Measurements from ENCODE around the gene SYNPO2.
"Not testable (repeated sequence)": the region's sequence is repeated elsewhere in the genome, so short reads cannot be mapped to it uniquely, and the experiment has no call there.

The SYNPO2 gene

DNA sequence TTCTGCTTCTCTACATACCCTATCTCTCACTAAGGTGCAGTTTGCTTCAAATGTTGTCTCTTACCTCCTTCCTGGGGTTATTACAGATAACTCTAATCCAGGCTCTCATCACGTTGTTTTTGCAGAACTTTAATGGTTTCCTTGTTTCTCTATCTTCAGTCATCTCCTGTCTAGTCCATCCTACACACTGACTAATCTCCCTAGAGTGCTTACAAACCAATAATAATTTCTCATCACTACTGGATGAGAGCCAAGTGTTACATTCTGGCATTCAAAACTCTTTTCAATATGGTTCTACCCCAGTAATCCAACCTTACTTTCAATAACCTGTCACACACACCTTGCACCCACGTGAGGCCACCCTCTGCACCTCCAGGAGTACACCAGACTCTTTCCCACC lies 86.1 kb downstream of the SYNPO2 start:
- no peaks in the 10 kb centered on the region for H3K27me3 ChIP-seq
- no peaks in the 10 kb centered on the region for H3K9me3 ChIP-seq
- H3K27ac ChIP-seq, result peak overlapping the region; percentile 65 to 87
- TF ChIP-seq, protein P1, sequence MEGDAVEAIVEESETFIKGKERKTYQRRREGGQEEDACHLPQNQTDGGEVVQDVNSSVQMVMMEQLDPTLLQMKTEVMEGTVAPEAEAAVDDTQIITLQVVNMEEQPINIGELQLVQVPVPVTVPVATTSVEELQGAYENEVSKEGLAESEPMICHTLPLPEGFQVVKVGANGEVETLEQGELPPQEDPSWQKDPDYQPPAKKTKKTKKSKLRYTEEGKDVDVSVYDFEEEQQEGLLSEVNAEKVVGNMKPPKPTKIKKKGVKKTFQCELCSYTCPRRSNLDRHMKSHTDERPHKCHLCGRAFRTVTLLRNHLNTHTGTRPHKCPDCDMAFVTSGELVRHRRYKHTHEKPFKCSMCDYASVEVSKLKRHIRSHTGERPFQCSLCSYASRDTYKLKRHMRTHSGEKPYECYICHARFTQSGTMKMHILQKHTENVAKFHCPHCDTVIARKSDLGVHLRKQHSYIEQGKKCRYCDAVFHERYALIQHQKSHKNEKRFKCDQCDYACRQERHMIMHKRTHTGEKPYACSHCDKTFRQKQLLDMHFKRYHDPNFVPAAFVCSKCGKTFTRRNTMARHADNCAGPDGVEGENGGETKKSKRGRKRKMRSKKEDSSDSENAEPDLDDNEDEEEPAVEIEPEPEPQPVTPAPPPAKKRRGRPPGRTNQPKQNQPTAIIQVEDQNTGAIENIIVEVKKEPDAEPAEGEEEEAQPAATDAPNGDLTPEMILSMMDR (IDR thresholded peaks at IDR 0.05), result no peak
- H3K4me1 ChIP-seq, result peaks cover 0 to 93% (median 42%) of the 10 kb centered on the region in 4 donors
- H3K4me3 ChIP-seq, result no peak overlapping the region
- intact Hi-C loops (cut with DNase I; ENCODE audit: low total_unique reads), result loop anchor here (5.0 kb wide), 2 partner anchors 232 to 238 kb away; partner anchors contain the start of gene USP53
- H3K36me3 ChIP-seq, result peaks cover 0 to 3% (median 0%) of the 10 kb centered on the region in 3 donors
- no peak for DNase-seq

DNA sequence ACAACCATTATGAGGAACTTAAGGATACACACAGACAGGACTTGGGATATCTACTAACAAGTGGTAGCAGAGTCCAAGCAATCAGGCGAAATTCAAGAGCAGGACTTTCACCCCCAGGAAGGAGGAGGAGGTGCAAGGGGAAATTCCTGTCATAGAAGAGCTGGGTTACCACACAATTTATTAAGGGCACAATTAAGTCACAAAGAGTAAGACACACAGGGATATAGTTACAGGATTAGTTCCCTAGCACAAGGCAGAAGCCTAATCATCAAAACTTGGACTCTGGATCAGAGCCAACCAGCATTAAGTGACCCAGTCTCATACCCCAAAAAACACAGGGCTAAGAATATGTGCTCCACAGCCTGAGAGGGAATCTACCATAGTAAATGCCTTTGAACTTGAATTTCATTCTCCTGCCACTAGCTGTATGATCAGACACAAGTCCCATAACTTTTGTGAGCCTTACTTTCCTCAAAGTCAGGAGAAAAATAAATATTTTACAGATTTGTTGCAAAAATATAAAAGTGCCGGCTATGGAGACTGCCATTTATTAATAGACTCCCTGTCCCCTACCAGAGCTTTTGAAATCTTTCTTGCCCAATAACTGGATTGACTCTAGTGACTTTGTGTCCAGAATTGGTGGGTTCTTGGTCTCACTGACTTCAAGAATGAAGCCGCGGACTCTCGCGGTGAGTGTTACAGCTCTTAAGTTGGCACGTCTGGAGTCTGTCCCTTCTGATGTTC lies 87.0 kb downstream of the SYNPO2 start:
- Histone ChIP-seq H3K27me3 (no peaks in the 10 kb centered on the region), H3K36me3 (peaks cover 0 to 3% (median 0%) of the 10 kb centered on the region in 3 donors), H3K4me1 (peaks cover 0 to 93% (median 47%) of the 10 kb centered on the region in 4 donors), H3K4me3 (no peak overlapping the region), H3K27ac (peak overlapping the region; percentile 65 to 87), H3K9me3 (no peaks in the 10 kb centered on the region)
- no peak for DNase-seq
- TF ChIP-seq, protein P1 (IDR thresholded peaks at IDR 0.05), result no peak
- intact Hi-C loops (cut with DNase I; ENCODE audit: low total_unique reads), result loop anchor here (5.0 kb wide), 1 partner anchor 237 kb away; the partner anchor contains the start of gene USP53

- H3K27ac ChIP-seq, result peak overlapping the region in 1 of 2 donors; percentile 87
Measured at GRCh38 chr4:118976193-118976560, 87.5 kb downstream of the SYNPO2 start.

DNA sequence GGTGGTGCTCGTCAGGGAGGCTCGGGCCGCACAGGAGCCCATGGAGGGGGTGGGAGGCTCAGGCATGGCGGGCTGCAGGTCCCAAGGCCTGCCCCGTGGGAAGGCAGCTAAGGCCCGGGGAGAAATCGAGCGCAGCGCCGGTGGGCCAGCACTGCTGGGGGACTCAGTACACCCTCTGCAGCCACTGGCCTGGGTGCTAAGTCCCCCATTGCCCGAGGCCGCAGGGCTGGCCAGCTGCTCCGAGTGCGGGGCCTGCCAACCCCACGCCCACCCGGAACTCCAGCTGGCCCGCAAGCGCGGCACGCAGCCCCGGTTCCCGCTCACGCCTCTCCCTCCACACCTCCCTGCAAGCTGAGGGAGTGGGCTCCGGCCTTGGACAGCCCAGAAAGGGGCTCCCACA lies 88.4 kb downstream of the SYNPO2 start:
- not testable (repeated sequence) for DNase-seq, H3K27me3 ChIP-seq, H3K4me3 ChIP-seq, H3K36me3 ChIP-seq, H3K9me3 ChIP-seq
- Histone ChIP-seq H3K4me1 (peaks cover 0 to 93% (median 52%) of the 10 kb centered on the region in 4 donors), H3K27ac (peak overlapping the region in 1 of 2 donors; percentile 22)
- intact Hi-C loops (cut with DNase I; ENCODE audit: low total_unique reads), result loop anchor here (5.0 kb wide), 1 partner anchor 235 kb away; the partner anchor contains the start of gene USP53

More at GRCh38 chr4:118976193-118976560, 87.5 kb downstream of the SYNPO2 start:
- not testable (repeated sequence) for H3K9me3 ChIP-seq, H3K27me3 ChIP-seq, DNase-seq, H3K36me3 ChIP-seq, H3K4me3 ChIP-seq
- H3K4me1 ChIP-seq, result peaks cover 0 to 93% (median 50%) of the 10 kb centered on the region in 4 donors
- intact Hi-C loops (cut with DNase I; ENCODE audit: low total_unique reads), result loop anchor here (5.0 kb wide), 1 partner anchor 236 kb away; the partner anchor contains the start of gene USP53

DNA sequence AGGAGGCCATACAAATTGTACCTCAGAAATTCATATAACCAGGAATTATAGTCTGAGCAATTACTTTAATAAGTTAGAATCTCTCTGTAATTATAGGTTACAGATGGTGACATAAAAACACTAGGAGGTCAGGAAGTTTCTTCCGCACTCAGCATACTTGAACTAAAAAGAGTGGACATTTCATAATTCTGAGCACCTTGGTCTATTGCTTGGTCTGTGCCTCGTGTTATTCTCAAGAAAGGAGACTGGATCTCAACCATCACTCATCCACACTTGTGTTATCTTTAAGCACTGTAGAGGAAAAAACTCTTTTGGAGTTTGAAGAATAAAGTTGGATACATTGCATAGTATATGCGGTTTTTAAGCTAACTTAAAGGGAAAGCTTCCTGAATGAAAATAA lies 91.1 kb downstream of the SYNPO2 start:
- H3K27ac ChIP-seq, result peak overlapping the region; percentile 86
- TF ChIP-seq, protein P1 (IDR thresholded peaks at IDR 0.05), result no peak
- peaks cover 0 to 93% (median 56%) of the 10 kb centered on the region in 4 donors for H3K4me1 ChIP-seq
- H3K36me3 ChIP-seq, result peaks cover 0 to 3% (median 0%) of the 10 kb centered on the region in 3 donors
- H3K4me3 ChIP-seq, result no peak overlapping the region
- DNase-seq, result no peak
- intact Hi-C loops (cut with DNase I; ENCODE audit: low total_unique reads), result loop anchor here (5.0 to 10.0 kb wide), 4 partner anchors 63 to 755 kb away; partner anchors contain the start of gene USP53
- H3K27me3 ChIP-seq, result no peaks in the 10 kb centered on the region
- H3K9me3 ChIP-seq, result no peaks in the 10 kb centered on the region

GRCh38 chr4:118981171-118981838 lies 92.7 kb downstream of the SYNPO2 start:
- DNase-seq, result no peak
- TF ChIP-seq, protein P1 (IDR thresholded peaks at IDR 0.05), result no peak
- no peak overlapping the region for H3K4me3 ChIP-seq
- no peaks in the 10 kb centered on the region for H3K27me3 ChIP-seq
- intact Hi-C loops (cut with DNase I; ENCODE audit: low total_unique reads), result loop anchor here (5.0 to 10.0 kb wide), 3 partner anchors 61 to 753 kb away; no protein-coding TSS in a partner anchor
- peaks cover 0 to 3% (median 0%) of the 10 kb centered on the region in 3 donors for H3K36me3 ChIP-seq
- peaks cover 0 to 93% (median 49%) of the 10 kb centered on the region in 4 donors for H3K4me1 ChIP-seq
- H3K9me3 ChIP-seq, result no peaks in the 10 kb centered on the region
- peak overlapping the region; percentile 86 for H3K27ac ChIP-seq

Measured in tibial artery (tissue), 4 donors.